ENCODE data around the gene NINJ1.

Gene NINJ1

GRCh38 chr9:93111001-93111370, 23.1 kb downstream of the NINJ1 start:
- TF ChIP-seq TAF1 (IDR thresholded peaks at IDR 0.05; ENCODE audit: borderline replicate concordance, insufficient read depth, low read length): no peak
- no peak for TF ChIP-seq FOXP2 (optimal IDR thresholded peaks at IDR 0.05; ENCODE audit: borderline replicate concordance, extremely low read depth, extremely low read length, insufficient read depth)
- TF ChIP-seq REST (IDR thresholded peaks at IDR 0.05; ENCODE audit: insufficient read depth in 1 of 2, low read depth in 2 of 2, low read length in 2 of 2): no peak
- no peak for TF ChIP-seq SIN3A (IDR thresholded peaks at IDR 0.05; ENCODE audit: borderline replicate concordance, insufficient read depth, low read length)
- TF ChIP-seq POLR2AphosphoS5 (IDR thresholded peaks at IDR 0.05; ENCODE audit: low read depth, low read length): no peak

- TF ChIP-seq POLR2AphosphoS5 (IDR thresholded peaks at IDR 0.05; ENCODE audit: low read depth, low read length): no peak
- TF ChIP-seq SIN3A (IDR thresholded peaks at IDR 0.05; ENCODE audit: borderline replicate concordance, insufficient read depth, low read length): no peak
- no peak for TF ChIP-seq FOXP2 (optimal IDR thresholded peaks at IDR 0.05; ENCODE audit: borderline replicate concordance, extremely low read depth, extremely low read length, insufficient read depth)
- TF ChIP-seq TAF1 (IDR thresholded peaks at IDR 0.05; ENCODE audit: borderline replicate concordance, insufficient read depth, low read length): no peak
- TF ChIP-seq REST (IDR thresholded peaks at IDR 0.05; ENCODE audit: insufficient read depth in 1 of 2, low read depth in 2 of 2, low read length in 2 of 2): no peak
Measured at GRCh38 chr9:93110311-93110855, 23.7 kb downstream of the NINJ1 start.

GRCh38 chr9:93108291-93109041, 25.6 kb downstream of the NINJ1 start:
- TF ChIP-seq REST (IDR thresholded peaks at IDR 0.05; ENCODE audit: insufficient read depth in 1 of 2, low read depth in 2 of 2, low read length in 2 of 2): no peak
- TF ChIP-seq FOXP2 (optimal IDR thresholded peaks at IDR 0.05; ENCODE audit: borderline replicate concordance, extremely low read depth, extremely low read length, insufficient read depth): no peak
- no peak for TF ChIP-seq SIN3A (IDR thresholded peaks at IDR 0.05; ENCODE audit: borderline replicate concordance, insufficient read depth, low read length)
- no peak for TF ChIP-seq POLR2AphosphoS5 (IDR thresholded peaks at IDR 0.05; ENCODE audit: low read depth, low read length)
- TF ChIP-seq TAF1 (IDR thresholded peaks at IDR 0.05; ENCODE audit: borderline replicate concordance, insufficient read depth, low read length): no peak

- TF ChIP-seq TAF1 (IDR thresholded peaks at IDR 0.05; ENCODE audit: borderline replicate concordance, insufficient read depth, low read length) (no peak), SIN3A (IDR thresholded peaks at IDR 0.05; ENCODE audit: borderline replicate concordance, insufficient read depth, low read length) (no peak), REST (IDR thresholded peaks at IDR 0.05; ENCODE audit: insufficient read depth in 1 of 2, low read depth in 2 of 2, low read length in 2 of 2) (no peak), POLR2AphosphoS5 (IDR thresholded peaks at IDR 0.05; ENCODE audit: low read depth, low read length) (no peak), FOXP2 (optimal IDR thresholded peaks at IDR 0.05; ENCODE audit: borderline replicate concordance, extremely low read depth, extremely low read length, insufficient read depth) (no peak)
Measured at GRCh38 chr9:93107825-93108161, 26.3 kb downstream of the NINJ1 start.
